Measurements from ENCODE around the gene TMEM30A. TPM values are rescaled to one million over a fixed set of nuclear protein-coding genes. Genes with fewer than 3 reads are reported as not detected.

The TMEM30A gene
- total RNA-seq, 1 experiment from 2014 or later, result 65.2 TPM

- no peak overlapping the region for H2BK15ac ChIP-seq (ENCODE audit: low read depth, low read length)
- no peaks in the 10 kb centered on the region for H3K79me1 ChIP-seq (ENCODE audit: insufficient read depth, low read depth, low read length, poor library complexity, severe bottlenecking)
- H3K79me2 ChIP-seq (ENCODE audit: insufficient read depth, low read length), result no peaks in the 10 kb centered on the region
- H2AK5ac ChIP-seq (ENCODE audit: insufficient read length, low read length), result no peak overlapping the region
- no peak overlapping the region for H3K14ac ChIP-seq (ENCODE audit: insufficient read depth, low read length)
- no peak overlapping the region for H2BK120ac ChIP-seq (ENCODE audit: low read depth, low read length, poor library complexity, severe bottlenecking)
- H4K8ac ChIP-seq (replicated peaks; ENCODE audit: insufficient read length, low read depth, low read length), result no peak overlapping the region
- no CpG with 5 or more reads among the region's 4 CpGs for WGBS (ENCODE audit: extremely low coverage, insufficient read length, low lambda C conversion rate)
- H3K4me1 ChIP-seq (ENCODE audit: insufficient read depth, low read length), result peaks cover 5% of the 10 kb centered on the region; the same call in 1 of the 2 replicates
- DNase-seq, result no peak
- Mint-ChIP-seq H3K36me3 (ENCODE audit: insufficient read depth in 1 of 3, low read depth in 3 of 3) (peaks cover 0 to 28% (median 11%) of the 10 kb centered on the region in 3 experiments; a peak in 4 of 7 replicates), H3K27me3 (ENCODE audit: low read depth) (no peaks in the 10 kb centered on the region), H3K4me3 (no peak overlapping the region), H3K4me1 (peaks cover 7 to 10% of the 10 kb centered on the region in 2 experiments), H3K27ac (peak overlapping the region; percentile 7 to 73 (median 41); a peak in 3 of 7 replicates), H3K9me3 (peaks cover 0 to 6% of the 10 kb centered on the region in 2 experiments; a peak in 1 of 5 replicates)
- H4K5ac ChIP-seq (ENCODE audit: insufficient read length, low read depth, low read length), result no peak overlapping the region
- H3K18ac ChIP-seq (ENCODE audit: insufficient read length, low read depth, low read length), result no peak overlapping the region
- H3K9ac ChIP-seq (ENCODE audit: extremely low read depth, insufficient read length, low read length), result no peak overlapping the region
- H3K56ac ChIP-seq (ENCODE audit: insufficient read length, low read depth, low read length), result no peak overlapping the region
- H3K23me2 ChIP-seq (ENCODE audit: insufficient read length, low read depth, low read length, poor library complexity, severe bottlenecking), result no peaks in the 10 kb centered on the region
- H3K4me2 ChIP-seq (ENCODE audit: insufficient read depth, insufficient read length, low read length), result no peak overlapping the region
- no peak overlapping the region for H3T11ph ChIP-seq (ENCODE audit: low read length)
- H2BK12ac ChIP-seq (ENCODE audit: insufficient read length, low read depth, low read length), result no peak overlapping the region
- no peak overlapping the region for H2AFZ ChIP-seq (ENCODE audit: low read length)
- H4K91ac ChIP-seq (ENCODE audit: insufficient read length, low read depth, low read length), result no peak overlapping the region
- H3K4ac ChIP-seq (ENCODE audit: low read depth, low read length), result no peak overlapping the region
- H3K9me3 ChIP-seq (ENCODE audit: control insufficient read depth, low read depth, low read length), result no peaks in the 10 kb centered on the region
- H3K27ac ChIP-seq (ENCODE audit: insufficient read length, low read depth, low read length), result no peak overlapping the region
- no peak overlapping the region for H2BK20ac ChIP-seq (ENCODE audit: low read depth, low read length, poor library complexity, severe bottlenecking)
- no peak overlapping the region for H3K23ac ChIP-seq (ENCODE audit: insufficient read length, low read depth, low read length)
- no peaks in the 10 kb centered on the region for H4K20me1 ChIP-seq (ENCODE audit: control insufficient read depth, insufficient read depth, insufficient read length)
- TF ChIP-seq, protein P1, sequence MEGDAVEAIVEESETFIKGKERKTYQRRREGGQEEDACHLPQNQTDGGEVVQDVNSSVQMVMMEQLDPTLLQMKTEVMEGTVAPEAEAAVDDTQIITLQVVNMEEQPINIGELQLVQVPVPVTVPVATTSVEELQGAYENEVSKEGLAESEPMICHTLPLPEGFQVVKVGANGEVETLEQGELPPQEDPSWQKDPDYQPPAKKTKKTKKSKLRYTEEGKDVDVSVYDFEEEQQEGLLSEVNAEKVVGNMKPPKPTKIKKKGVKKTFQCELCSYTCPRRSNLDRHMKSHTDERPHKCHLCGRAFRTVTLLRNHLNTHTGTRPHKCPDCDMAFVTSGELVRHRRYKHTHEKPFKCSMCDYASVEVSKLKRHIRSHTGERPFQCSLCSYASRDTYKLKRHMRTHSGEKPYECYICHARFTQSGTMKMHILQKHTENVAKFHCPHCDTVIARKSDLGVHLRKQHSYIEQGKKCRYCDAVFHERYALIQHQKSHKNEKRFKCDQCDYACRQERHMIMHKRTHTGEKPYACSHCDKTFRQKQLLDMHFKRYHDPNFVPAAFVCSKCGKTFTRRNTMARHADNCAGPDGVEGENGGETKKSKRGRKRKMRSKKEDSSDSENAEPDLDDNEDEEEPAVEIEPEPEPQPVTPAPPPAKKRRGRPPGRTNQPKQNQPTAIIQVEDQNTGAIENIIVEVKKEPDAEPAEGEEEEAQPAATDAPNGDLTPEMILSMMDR (conservative IDR thresholded peaks at IDR 0.05), result no peak
- no peaks in the 10 kb centered on the region for H3K27me3 ChIP-seq (ENCODE audit: insufficient read depth, low read length)
- H2BK5ac ChIP-seq (ENCODE audit: insufficient read length, low read length), result no peak overlapping the region
These were observed 33.1 kb upstream of the TMEM30A start for GRCh38 chr6:75317503-75318206.
